Choroid plexus epithelial cell (primary cell): ENCODE data around the gene TMEM238.
A peak's percentile ranks its signal among the peaks of the same experiment; 100 is the strongest.
"Not testable (repeated sequence)": the region's sequence is repeated elsewhere in the genome, so short reads cannot be mapped to it uniquely, and the experiment has no call there.

Experiments
- DNase-seq: peaks from one replicate; pipeline ENCODE4 v3.0.0-alpha.2; 2010; ENCODE audit warnings: low read depth
- H3K4me3 ChIP-seq: 2 replicates; pipeline ENCODE4 v1.5.1; 2011; ENCODE audit warnings: low read depth, mild to moderate bottlenecking, control low read depth, low read length, moderate library complexity
- TF ChIP-seq, protein P1 (sequence below): conservative IDR thresholded peaks from 2 replicates; pipeline ENCODE4 v1.5.1; 2011; ENCODE audit warnings: low read depth, mild to moderate bottlenecking, control low read depth, inconsistent platforms, low read length, moderate library complexity

TMEM238 gene

GRCh38 chr19:55341171-55341588, 42.9 kb downstream of the TMEM238 start:
- peak; percentile 57 for DNase-seq
- peak overlapping the region; percentile 74 for H3K4me3 ChIP-seq
- TF ChIP-seq, protein P1, sequence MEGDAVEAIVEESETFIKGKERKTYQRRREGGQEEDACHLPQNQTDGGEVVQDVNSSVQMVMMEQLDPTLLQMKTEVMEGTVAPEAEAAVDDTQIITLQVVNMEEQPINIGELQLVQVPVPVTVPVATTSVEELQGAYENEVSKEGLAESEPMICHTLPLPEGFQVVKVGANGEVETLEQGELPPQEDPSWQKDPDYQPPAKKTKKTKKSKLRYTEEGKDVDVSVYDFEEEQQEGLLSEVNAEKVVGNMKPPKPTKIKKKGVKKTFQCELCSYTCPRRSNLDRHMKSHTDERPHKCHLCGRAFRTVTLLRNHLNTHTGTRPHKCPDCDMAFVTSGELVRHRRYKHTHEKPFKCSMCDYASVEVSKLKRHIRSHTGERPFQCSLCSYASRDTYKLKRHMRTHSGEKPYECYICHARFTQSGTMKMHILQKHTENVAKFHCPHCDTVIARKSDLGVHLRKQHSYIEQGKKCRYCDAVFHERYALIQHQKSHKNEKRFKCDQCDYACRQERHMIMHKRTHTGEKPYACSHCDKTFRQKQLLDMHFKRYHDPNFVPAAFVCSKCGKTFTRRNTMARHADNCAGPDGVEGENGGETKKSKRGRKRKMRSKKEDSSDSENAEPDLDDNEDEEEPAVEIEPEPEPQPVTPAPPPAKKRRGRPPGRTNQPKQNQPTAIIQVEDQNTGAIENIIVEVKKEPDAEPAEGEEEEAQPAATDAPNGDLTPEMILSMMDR, result no peak

GRCh38 chr19:55340784-55341147, 43.3 kb downstream of the TMEM238 start:
- TF ChIP-seq, protein P1, result peak; percentile 46
- no peak for DNase-seq
- peak overlapping the region; percentile 74 for H3K4me3 ChIP-seq

DNA sequence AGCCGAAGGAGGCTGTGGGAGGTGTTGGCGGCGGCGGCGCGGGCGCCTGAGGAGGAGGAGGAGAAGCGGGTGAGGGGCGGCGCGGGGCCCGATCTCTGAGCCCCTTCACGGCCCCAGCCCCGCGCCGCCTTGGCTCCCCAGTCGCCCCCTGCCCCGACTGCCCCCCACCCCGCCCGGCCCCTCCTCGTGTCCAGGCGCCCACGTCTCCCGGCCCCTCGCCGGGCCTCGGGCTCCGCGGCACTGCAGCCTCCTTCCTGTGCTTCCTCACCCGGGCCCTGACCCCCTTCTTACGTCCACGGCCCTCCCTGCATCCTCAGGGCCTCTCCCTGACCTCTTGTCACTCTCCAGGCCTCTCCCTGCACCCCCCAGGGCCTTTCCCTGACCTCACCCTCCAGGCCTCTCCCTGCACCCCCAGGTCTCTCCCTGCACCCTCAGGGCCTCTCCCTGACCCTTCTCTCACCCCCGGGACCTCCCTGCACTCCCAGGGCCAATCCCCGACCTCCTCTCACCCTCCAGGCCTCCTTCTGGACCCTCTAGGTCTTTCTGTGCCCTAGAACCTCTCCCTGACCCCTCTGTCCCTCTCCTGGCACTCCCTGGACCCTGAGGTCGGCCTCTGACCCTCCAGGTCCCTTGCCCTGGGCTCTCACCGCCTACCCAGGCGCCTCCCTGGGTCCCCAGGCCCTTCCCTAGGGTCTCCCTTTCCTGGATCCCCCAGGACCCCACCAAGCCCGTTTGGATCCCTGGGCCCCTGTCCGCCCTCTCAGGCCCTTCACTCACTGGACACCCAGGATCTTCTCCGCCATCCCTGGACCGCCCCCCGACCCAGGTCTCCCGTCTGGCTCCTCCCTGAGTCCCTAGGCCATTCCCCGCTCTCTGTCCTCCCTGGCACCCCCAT, 44.0 kb downstream of the TMEM238 start:
- TF ChIP-seq, protein P1, result no peak
- H3K4me3 ChIP-seq, result peak overlapping the region; percentile 74
- DNase-seq, result no peak

DNA sequence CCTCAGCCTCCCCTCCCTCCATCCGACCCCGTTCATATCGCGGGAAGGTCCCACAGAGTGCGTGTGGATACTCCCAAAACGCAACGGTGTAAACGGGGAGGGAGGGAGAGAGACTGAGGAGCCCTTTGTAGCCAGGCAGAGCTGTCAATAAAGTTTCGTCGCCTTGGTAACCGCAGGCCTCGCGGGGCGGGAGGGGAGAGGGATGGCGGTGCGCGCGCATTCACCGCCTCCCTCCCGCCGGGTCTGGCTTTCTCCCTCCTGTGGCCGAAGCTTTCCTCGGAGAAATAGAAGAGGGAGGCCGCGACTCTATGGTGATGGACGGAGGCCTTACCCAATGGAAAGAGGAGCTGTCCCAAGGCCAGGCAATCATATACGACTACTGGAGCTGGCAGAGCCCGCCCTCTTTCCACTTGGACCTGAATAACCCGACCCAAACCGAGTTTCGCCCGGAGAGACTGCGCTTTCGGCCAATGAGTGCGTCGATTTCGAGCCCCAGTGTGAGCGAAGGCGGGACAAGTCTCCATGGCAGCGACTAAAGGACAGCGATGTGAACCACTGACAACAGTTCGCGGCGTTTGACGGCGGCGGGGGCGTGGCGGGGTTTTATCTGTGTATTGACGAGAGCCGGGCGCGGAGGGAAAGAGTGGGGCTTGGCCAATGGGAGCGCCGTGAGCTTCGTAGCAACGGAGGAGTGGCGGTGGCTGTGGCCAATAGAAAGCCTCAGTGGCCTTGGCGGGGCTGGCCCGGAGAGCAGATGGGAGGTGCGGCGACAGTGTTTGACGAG, 44.8 kb downstream of the TMEM238 start, which contains the start of gene KMT5C:
KMT5C (plus strand) TSS at position 772 of the 784 bp plus-strand sequence. CDS start 2,061 bp downstream, outside the sequence.
- TF ChIP-seq, protein P1, result peak; percentile 50
- DNase-seq, result peak; percentile 100
- peak within 1 kb of the TSS; percentile 74 for H3K4me3 ChIP-seq

DNA sequence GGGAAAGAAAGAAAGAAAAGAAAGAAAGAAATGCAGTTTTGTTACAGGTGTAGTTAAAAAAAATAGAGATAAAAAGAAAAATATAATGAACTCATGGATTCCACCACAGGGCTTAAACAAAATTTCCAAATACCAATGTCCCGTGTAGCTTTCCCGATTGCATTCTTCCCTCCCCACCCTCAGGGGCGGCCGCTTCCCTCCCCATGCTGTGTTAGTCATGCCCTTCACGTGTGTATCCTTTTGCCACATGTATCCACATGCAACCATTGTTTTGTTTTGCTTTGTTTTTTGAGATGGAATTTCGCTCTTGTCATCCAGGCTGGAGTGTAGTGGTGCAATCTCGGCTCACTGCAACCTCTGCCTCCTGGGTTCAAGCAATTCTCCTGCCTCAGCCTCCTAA, 48.0 kb downstream of the TMEM238 start:
- no peak overlapping the region for H3K4me3 ChIP-seq
- DNase-seq, result no peak
- TF ChIP-seq, protein P1, result no peak

- TF ChIP-seq, protein P1, result no peak
- H3K4me3 ChIP-seq, result no peak overlapping the region
- DNase-seq, result no peak
Measured at GRCh38 chr19:55333870-55334269, 50.2 kb downstream of the TMEM238 start.

- DNase-seq, H3K4me3 ChIP-seq: not testable (repeated sequence)
Measured at GRCh38 chr19:55329791-55330190, 54.3 kb downstream of the TMEM238 start.
